Sciatic nerve (tissue), 2 donors: ENCODE data around the gene KLF16. TPM values are rescaled to one million over a fixed set of nuclear protein-coding genes. Genes with fewer than 3 reads are reported as not detected.
A peak's percentile ranks its signal among the peaks of the same experiment; 100 is the strongest.
"Not testable (repeated sequence)": the region's sequence is repeated elsewhere in the genome, so short reads cannot be mapped to it uniquely, and the experiment has no call there.

Experiments used
- ATAC-seq: fragments of 200-7000 bp; cut with Tn5 transposase; one replicate; pipeline ENCODE4 v1.9.1; 2020; ENCODE audit warnings: mild to moderate bottlenecking, moderate library complexity
- DNase-seq: peaks from one replicate; pipeline ENCODE4 v3.0.0-alpha.2; 2020; ENCODE audit warnings: low spot score
- intact Hi-C: fragments of 100-400 bp; cut with DNase I; formaldehyde crosslinking; loops from one replicate; pipeline ENCODE4 v1.14.2; 2022
- total RNA-seq: library from RNA; stranded (reverse); fragmentation: NEBNext Ultra II Directional; extraction: Animal tissue kit (Norgen Biotek cat#: 25700); gene quantifications from one replicate; pipeline ENCODE4 v1.2.1, GENCODE V29; 2021
- donor health status: DM: no; HTN: no; CAD: no.
- donor health status: DM: no; HTN: no; CAD: no.

KLF16 gene
- total RNA-seq, 1 donor from 2014 or later, result 20.2 TPM

- ATAC-seq, result peak; percentile 97
- intact Hi-C loops, result not testable (repeated sequence)
- peak; percentile 97 for DNase-seq
These were observed 22.2 kb upstream of the KLF16 start, which contains the start of gene ABHD17A for GRCh38 chr19:1885398-1886119. ABHD17A (minus strand) TSS chr19:1885496; CDS start chr19:1881566, 3,930 bp downstream.

- no peak for DNase-seq
- intact Hi-C loops, result no loop called here
- ATAC-seq, result no peak
These were observed 21.4 kb upstream of the KLF16 start for GRCh38 chr19:1884719-1885334.

- intact Hi-C loops, result no loop called here
- ATAC-seq (no peak), DNase-seq (no peak)
These were observed 20.9 kb upstream of the KLF16 start for GRCh38 chr19:1884291-1884718.

- DNase-seq, result no peak
- ATAC-seq, result no peak
- intact Hi-C loops, result no loop called here
These were observed 20.4 kb upstream of the KLF16 start for GRCh38 chr19:1883784-1884183.

GRCh38 chr19:1882786-1883692, 19.7 kb upstream of the KLF16 start:
- DNase-seq, result no peak
- intact Hi-C loops, result no loop called here
- no peak for ATAC-seq

- ATAC-seq (peak; percentile 2), DNase-seq (no peak)
- intact Hi-C loops, result no loop called here
These were observed 18.9 kb upstream of the KLF16 start for GRCh38 chr19:1882089-1882785.

GRCh38 chr19:1881393-1882088, 18.2 kb upstream of the KLF16 start:
- ATAC-seq, intact Hi-C loops, DNase-seq: not testable (repeated sequence)

- intact Hi-C loops, result no loop called here
- no peak for DNase-seq
- ATAC-seq, result no peak
These were observed 17.4 kb upstream of the KLF16 start for GRCh38 chr19:1880611-1881392.

GRCh38 chr19:1879982-1880381, 16.6 kb upstream of the KLF16 start:
- intact Hi-C loops, DNase-seq, ATAC-seq: not testable (repeated sequence)

- intact Hi-C loops, ATAC-seq: not testable (repeated sequence)
These were observed 15.2 kb upstream of the KLF16 start for GRCh38 chr19:1878583-1878982.

GRCh38 chr19:1877280-1877660, 13.9 kb upstream of the KLF16 start:
- intact Hi-C loops, ATAC-seq, DNase-seq: not testable (repeated sequence)

More at GRCh38 chr19:1878583-1878982, 15.2 kb upstream of the KLF16 start:
- not testable (repeated sequence) for DNase-seq

- intact Hi-C loops, DNase-seq: not testable (repeated sequence)
- ATAC-seq, result peak; percentile 53
These were observed 13.3 kb upstream of the KLF16 start for GRCh38 chr19:1876496-1877279.

- intact Hi-C loops, result no loop called here
- ATAC-seq, result peak; percentile 97
- peak; percentile 95 for DNase-seq
These were observed 12.5 kb upstream of the KLF16 start for GRCh38 chr19:1875646-1876495.

GRCh38 chr19:1875265-1875645, 11.9 kb upstream of the KLF16 start:
- intact Hi-C loops, ATAC-seq, DNase-seq: not testable (repeated sequence)

- no peak for ATAC-seq
- no peak for DNase-seq
These were observed 11.3 kb upstream of the KLF16 start for GRCh38 chr19:1874554-1875185.

More at GRCh38 chr19:1874554-1875185, 11.3 kb upstream of the KLF16 start:
- intact Hi-C loops, result no loop called here
